Activated B cell treated with CpG ODN at 0.5 μM for 24 hours (primary cell): ENCODE measurements around the gene GNAO1. TPM values are rescaled to one million over a fixed set of nuclear protein-coding genes. Genes with fewer than 3 reads are reported as not detected.

Source experiments
- ATAC-seq: fragments of 200-7000 bp; cut with Tn5 transposase; one replicate; pipeline ENCODE4 v1.10.0; 2021; ENCODE audit warnings: low read depth, mild to moderate bottlenecking, moderate library complexity
- CTCF ChIA-PET: fragments of 350-600 bp; sonication (Branson Sonifier 250); formaldehyde crosslinking; loops from one replicate; lab custom pipeline; 2021; ENCODE audit warnings: antibody characterized with exemption; lab: Charles Lee
- POLR2A ChIA-PET: fragments of 350-600 bp; sonication (Branson Sonifier 250); formaldehyde crosslinking; loops from one replicate; lab custom pipeline; 2021; ENCODE audit warnings: antibody characterized with exemption; lab: Charles Lee
- DNase-seq: peaks from one replicate; pipeline ENCODE4 v3.0.0; 2022
- H3K27ac Mint-ChIP-seq: one replicate; pipeline ENCODE4 v1.8.0; 2020; ENCODE audit warnings: mixed read lengths
- H3K27me3 Mint-ChIP-seq: one replicate; pipeline ENCODE4 v1.8.0; 2021; ENCODE audit warnings: mixed read lengths
- H3K36me3 Mint-ChIP-seq: one replicate; pipeline ENCODE4 v1.8.0; 2021; ENCODE audit warnings: low read depth, mixed read lengths
- H3K4me1 Mint-ChIP-seq: one replicate; pipeline ENCODE4 v1.8.0; 2021; ENCODE audit warnings: mixed read lengths
- H3K4me3 Mint-ChIP-seq: one replicate; pipeline ENCODE4 v1.8.0; 2020; ENCODE audit warnings: mild to moderate bottlenecking, mixed read lengths
- H3K9me3 Mint-ChIP-seq: one replicate; pipeline ENCODE4 v1.8.0; 2020; ENCODE audit warnings: mixed read lengths
- intact Hi-C: fragments of 100-400 bp; cut with micrococcal nuclease; formaldehyde crosslinking; loops from one replicate; pipeline ENCODE4 v1.15.1; 2024
- total RNA-seq: library from RNA; stranded (reverse); gene quantifications from 2 replicates; pipeline ENCODE4 v1.2.3, GENCODE V29; 2022
- TF ChIP-seq, protein P1 (sequence below): fragments of 200-600 bp; IDR thresholded peaks from one replicate; pipeline ENCODE4 v1.8.0; 2022; ENCODE audit warnings: antibody characterized with exemption, mild to moderate bottlenecking

GNAO1 gene
- total RNA-seq, 1 donor from 2014 or later, result 0.53 TPM

DNA sequence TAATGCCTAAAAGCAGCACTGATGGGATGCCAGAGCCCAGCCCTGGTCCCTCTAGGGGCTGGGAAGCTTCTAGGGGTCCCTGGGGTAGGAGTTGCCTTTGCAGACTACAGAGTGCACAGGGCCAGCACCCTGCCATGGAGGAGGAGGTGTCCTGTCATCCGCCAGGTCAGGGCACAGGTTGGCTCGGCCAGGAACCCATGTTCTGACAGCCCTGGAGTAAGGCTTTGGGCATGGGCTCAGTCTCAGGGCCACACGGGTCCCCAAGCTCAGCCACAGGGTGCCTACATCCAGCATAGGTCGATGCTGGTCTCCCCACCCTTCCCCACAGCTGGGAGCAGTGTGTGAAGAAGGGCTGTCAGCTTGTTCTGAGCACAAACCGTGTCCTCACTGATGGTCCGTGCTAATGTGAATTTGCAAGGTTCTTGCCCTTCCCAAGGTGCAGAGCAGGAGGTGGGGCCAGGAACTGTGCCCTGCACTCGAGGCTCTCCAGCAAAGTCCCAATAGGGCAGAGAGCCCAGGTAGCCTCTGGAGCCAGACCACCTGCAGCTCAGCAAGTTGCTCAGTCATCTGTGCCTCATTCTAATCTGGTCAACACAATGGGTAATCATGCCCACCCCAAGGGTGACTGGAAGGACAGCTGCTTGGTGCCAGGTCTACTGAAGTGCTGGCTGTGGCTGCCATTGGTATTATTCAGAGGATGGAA is 161.2 kb downstream of the GNAO1 start:
- no peak for ATAC-seq
- TF ChIP-seq, protein P1, sequence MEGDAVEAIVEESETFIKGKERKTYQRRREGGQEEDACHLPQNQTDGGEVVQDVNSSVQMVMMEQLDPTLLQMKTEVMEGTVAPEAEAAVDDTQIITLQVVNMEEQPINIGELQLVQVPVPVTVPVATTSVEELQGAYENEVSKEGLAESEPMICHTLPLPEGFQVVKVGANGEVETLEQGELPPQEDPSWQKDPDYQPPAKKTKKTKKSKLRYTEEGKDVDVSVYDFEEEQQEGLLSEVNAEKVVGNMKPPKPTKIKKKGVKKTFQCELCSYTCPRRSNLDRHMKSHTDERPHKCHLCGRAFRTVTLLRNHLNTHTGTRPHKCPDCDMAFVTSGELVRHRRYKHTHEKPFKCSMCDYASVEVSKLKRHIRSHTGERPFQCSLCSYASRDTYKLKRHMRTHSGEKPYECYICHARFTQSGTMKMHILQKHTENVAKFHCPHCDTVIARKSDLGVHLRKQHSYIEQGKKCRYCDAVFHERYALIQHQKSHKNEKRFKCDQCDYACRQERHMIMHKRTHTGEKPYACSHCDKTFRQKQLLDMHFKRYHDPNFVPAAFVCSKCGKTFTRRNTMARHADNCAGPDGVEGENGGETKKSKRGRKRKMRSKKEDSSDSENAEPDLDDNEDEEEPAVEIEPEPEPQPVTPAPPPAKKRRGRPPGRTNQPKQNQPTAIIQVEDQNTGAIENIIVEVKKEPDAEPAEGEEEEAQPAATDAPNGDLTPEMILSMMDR, result no peak
- DNase-seq, result peak; percentile 2
- Mint-ChIP-seq H3K36me3 (no peaks in the 10 kb centered on the region), H3K27ac (no peak overlapping the region), H3K27me3 (no peaks in the 10 kb centered on the region), H3K4me1 (peaks cover 10% of the 10 kb centered on the region), H3K9me3 (no peaks in the 10 kb centered on the region), H3K4me3 (no peak overlapping the region)
- POLR2A ChIA-PET, result no interaction called here
- intact Hi-C loops, result loop anchor here (10.0 kb wide), 1 partner anchor 352 kb away; no protein-coding TSS in a partner anchor
- CTCF ChIA-PET, result no interaction called here

DNA sequence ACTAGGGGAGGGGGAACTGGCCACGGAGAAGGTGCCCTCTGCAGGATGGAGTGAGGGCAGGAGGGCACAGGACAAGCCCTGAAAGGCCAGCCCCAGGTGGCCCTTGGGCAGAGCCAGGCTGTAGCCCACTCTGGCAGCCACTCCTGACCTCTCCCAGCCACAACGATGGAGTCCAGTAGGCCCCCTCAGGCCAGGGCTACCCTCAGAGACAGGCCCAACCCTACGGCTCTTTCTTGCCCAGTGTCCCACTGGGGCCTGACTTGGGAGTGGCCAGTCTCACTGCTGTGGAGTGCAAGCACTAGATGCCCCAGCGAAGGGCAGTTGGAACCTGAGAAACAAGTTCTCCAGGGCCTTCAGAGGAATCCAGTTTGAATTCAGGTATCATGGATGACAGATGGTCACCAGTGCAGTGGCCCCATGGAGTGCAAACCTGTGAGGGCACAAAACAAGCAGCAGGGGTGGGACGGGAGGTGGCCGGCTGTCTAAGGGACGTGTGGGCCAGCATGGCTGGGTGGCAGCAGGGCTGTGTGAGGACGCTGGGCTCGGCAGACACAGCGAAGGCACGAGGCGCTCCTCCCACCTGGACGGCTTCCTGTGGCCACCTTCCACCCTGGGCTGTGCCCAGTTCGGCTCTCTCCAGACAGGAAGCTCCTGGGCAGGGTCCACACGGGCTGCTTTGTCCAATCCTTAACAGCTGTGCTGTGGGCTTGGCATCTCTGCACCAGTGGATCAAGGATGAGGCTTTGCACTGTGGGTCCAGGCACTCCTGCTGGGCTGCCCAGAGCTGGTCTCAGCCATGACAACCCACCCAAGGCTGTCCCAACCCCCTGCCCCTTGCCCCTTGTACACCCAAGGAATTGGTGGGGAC is 162.0 kb downstream of the GNAO1 start:
- TF ChIP-seq, protein P1, result no peak
- intact Hi-C loops, result loop anchor here (10.0 kb wide), 1 partner anchor 352 kb away; no protein-coding TSS in a partner anchor
- H3K4me1 Mint-ChIP-seq, result peaks cover 15% of the 10 kb centered on the region
- H3K9me3 Mint-ChIP-seq, result no peaks in the 10 kb centered on the region
- no peak overlapping the region for H3K4me3 Mint-ChIP-seq
- ChIA-PET POLR2A (no interaction called here), CTCF (no interaction called here)
- H3K36me3 Mint-ChIP-seq, result no peaks in the 10 kb centered on the region
- no peak overlapping the region for H3K27ac Mint-ChIP-seq
- no peaks in the 10 kb centered on the region for H3K27me3 Mint-ChIP-seq
- DNase-seq (peak; percentile 4), ATAC-seq (no peak)

DNA sequence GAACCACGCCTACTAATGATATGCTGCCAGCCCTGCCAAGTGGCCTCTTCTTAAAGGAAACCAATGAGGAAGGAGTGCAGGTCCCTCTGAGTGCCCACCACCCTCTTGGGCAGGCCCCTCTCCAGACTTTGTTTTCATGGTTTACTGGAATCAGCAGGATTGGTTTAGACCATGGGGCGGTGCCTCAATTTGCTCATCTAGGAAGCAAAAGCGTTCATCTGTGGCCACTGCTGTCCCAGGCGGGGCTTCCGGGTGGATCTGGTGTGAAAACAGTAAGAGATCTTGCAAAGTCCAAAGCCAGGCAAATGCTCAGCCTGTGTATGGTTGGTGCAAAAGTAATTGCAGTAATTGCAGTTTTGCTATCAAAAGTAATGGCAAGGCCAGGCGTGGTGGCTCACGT is 162.7 kb downstream of the GNAO1 start:
- Mint-ChIP-seq H3K36me3 (no peaks in the 10 kb centered on the region), H3K27ac (no peak overlapping the region), H3K27me3 (no peaks in the 10 kb centered on the region), H3K4me1 (peaks cover 15% of the 10 kb centered on the region), H3K9me3 (no peaks in the 10 kb centered on the region), H3K4me3 (no peak overlapping the region)
- ATAC-seq, result no peak
- ChIA-PET CTCF (no interaction called here), POLR2A (no interaction called here)
- DNase-seq, result no peak
- intact Hi-C loops, result loop anchor here (10.0 kb wide), 1 partner anchor 351 kb away; no protein-coding TSS in a partner anchor
- TF ChIP-seq, protein P1, result no peak

DNA sequence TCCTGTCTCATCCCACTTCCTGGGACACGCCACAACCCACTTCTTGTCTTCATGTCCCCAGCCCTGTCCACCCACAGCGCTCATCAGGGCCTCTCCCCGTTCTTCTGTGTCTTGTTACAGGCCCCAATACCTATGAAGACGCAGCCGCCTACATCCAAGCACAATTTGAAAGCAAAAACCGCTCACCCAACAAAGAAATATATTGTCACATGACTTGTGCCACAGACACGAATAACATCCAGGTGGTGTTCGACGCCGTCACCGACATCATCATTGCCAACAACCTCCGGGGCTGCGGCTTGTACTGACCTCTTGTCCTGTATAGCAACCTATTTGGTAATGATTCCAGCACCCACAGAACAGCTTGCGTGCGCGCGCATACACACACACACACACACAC is 163.5 kb downstream of the GNAO1 start:
- TF ChIP-seq, protein P1, result no peak
- H3K27ac Mint-ChIP-seq, result no peak overlapping the region
- CTCF ChIA-PET, result interaction anchor here (1.0 to 2.3 kb wide), 3 partner anchors 14 to 890 kb away, joined by 3 to 10 read pairs (median 6); no protein-coding TSS in a partner anchor
- H3K9me3 Mint-ChIP-seq, result no peaks in the 10 kb centered on the region
- peaks cover 17% of the 10 kb centered on the region for H3K4me1 Mint-ChIP-seq
- H3K27me3 Mint-ChIP-seq, result no peaks in the 10 kb centered on the region
- no peak overlapping the region for H3K4me3 Mint-ChIP-seq
- DNase-seq (peak; percentile 4), ATAC-seq (no peak)
- POLR2A ChIA-PET, result no interaction called here
- H3K36me3 Mint-ChIP-seq, result no peaks in the 10 kb centered on the region
- intact Hi-C loops, result loop anchor here (10.0 kb wide), 1 partner anchor 350 kb away; no protein-coding TSS in a partner anchor

DNA sequence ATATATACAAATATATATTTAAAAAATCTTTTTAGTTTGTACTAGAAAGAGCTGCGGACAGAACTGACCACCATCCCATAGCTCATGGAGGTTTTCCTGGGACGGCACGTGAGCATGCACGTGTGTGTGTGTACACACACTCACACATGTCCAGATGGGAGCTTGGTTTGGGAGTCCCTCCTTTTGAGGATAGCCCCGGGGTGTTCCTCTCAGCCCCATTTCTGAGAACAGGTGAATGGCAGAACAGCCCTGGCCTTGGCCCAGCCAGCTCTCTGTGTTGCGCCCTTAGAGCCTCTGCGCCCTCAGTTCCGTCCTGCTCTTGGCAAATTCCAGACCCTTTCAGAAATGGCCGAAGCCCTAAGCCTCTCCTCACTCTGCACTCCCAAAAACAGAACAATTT is 163.9 kb downstream of the GNAO1 start:
- H3K9me3 Mint-ChIP-seq, result no peaks in the 10 kb centered on the region
- H3K4me1 Mint-ChIP-seq, result peaks cover 18% of the 10 kb centered on the region
- CTCF ChIA-PET, result interaction anchor here (1.0 to 2.3 kb wide), 3 partner anchors 14 to 891 kb away, joined by 3 to 10 read pairs (median 6); no protein-coding TSS in a partner anchor
- H3K4me3 Mint-ChIP-seq, result no peak overlapping the region
- H3K36me3 Mint-ChIP-seq, result peaks cover 5% of the 10 kb centered on the region
- intact Hi-C loops, result loop anchor here (10.0 kb wide), 1 partner anchor 350 kb away; no protein-coding TSS in a partner anchor
- POLR2A ChIA-PET, result no interaction called here
- TF ChIP-seq, protein P1, result no peak
- no peak for ATAC-seq
- no peaks in the 10 kb centered on the region for H3K27me3 Mint-ChIP-seq
- H3K27ac Mint-ChIP-seq, result no peak overlapping the region
- peak; percentile 7 for DNase-seq
